ENCODE measurements around the gene AGBL1. TPM values are rescaled to one million over a fixed set of nuclear protein-coding genes. Genes with fewer than 3 reads are reported as not detected.

The AGBL1 gene
- polyA plus RNA-seq, 2 of the 4 experiments (the other 2 are of a cell fraction): not detected

GRCh38 chr15:86649277-86649676, 569.6 kb downstream of the AGBL1 start:
- Histone ChIP-seq H3K4me2 (no peak overlapping the region), H3K4me3 (no peak overlapping the region), H3K27ac (no peak overlapping the region), H3K4me1 (no peaks in the 10 kb centered on the region), H3K9me3 (no peaks in the 10 kb centered on the region)
- FAIRE-seq: no peak
- no peak for DNase-seq (ENCODE audit: low read depth in 1 of 2, low spot score in 1 of 2)
- ATAC-seq: no peak
- ChIA-PET CTCF (interaction anchor here (1.7 to 2.4 kb wide), 2 partner anchors 9 to 24 kb away, joined by 3 to 7 read pairs; no protein-coding TSS in a partner anchor), POLR2A (no interaction called here)
- no peak for TF ChIP-seq FOSL2 (IDR thresholded peaks at IDR 0.05)
- no peak for TF ChIP-seq FOSL2 (CRISPR knock-in tag; IDR thresholded peaks at IDR 0.05)
- no peak for TF ChIP-seq MAFK (IDR thresholded peaks at IDR 0.05; ENCODE audit: partially characterized antibody)
- no peak for TF ChIP-seq KDM5A (IDR thresholded peaks at IDR 0.05)
- no peak for TF ChIP-seq ELK1 (IDR thresholded peaks at IDR 0.05; ENCODE audit: low read depth, low read length)

GRCh38 chr15:86650094-86650493, 570.4 kb downstream of the AGBL1 start:
- peak; percentile 21 to 40 for DNase-seq (ENCODE audit: low read depth in 1 of 2, low spot score in 1 of 2)
- Histone ChIP-seq H3K4me2 (no peak overlapping the region), H3K4me1 (no peaks in the 10 kb centered on the region), H3K27ac (no peak overlapping the region), H3K9me3 (no peaks in the 10 kb centered on the region), H3K4me3 (no peak overlapping the region)
- TF ChIP-seq RCOR1 (IDR thresholded peaks at IDR 0.05; ENCODE audit: low read depth, low read length): no peak
- TF ChIP-seq USF2 (IDR thresholded peaks at IDR 0.05): peak; percentile 55
- POLR2A ChIA-PET: no interaction called here
- CTCF ChIA-PET: interaction anchor here (0.6 to 2.4 kb wide), 3 partner anchors 10 to 786 kb away, joined by 3 to 7 read pairs (median 5); no protein-coding TSS in a partner anchor
- peak; percentile 59 for FAIRE-seq
- ATAC-seq: no peak
- 0% methylated on average over 1 of the region's 1 CpG for WGBS (ENCODE audit: missing lambda C conversion rate)

GRCh38 chr15:86653344-86654197, 573.9 kb downstream of the AGBL1 start:
- Histone ChIP-seq H3K4me1 (no peaks in the 10 kb centered on the region), H3K4me3 (no peak overlapping the region), H3K27ac (no peak overlapping the region), H3K4me2 (no peak overlapping the region), H3K9me3 (no peaks in the 10 kb centered on the region)
- ChIA-PET CTCF (interaction anchor here (1.1 kb wide), 1 partner anchor 16 kb away, joined by 3 read pairs; no protein-coding TSS in a partner anchor), POLR2A (no interaction called here)
- 14% methylated on average over 6 of the region's 6 CpGs for WGBS (ENCODE audit: missing lambda C conversion rate)
- DNase-seq (ENCODE audit: low read depth in 1 of 2, low spot score in 1 of 2) (no peak), ATAC-seq (no peak), FAIRE-seq (no peak)
- TF ChIP-seq ESRRA (IDR thresholded peaks at IDR 0.05; ENCODE audit: borderline replicate concordance, low read length) (no peak), FOSB (CRISPR knock-in tag; IDR thresholded peaks at IDR 0.05) (no peak), ZFP36 (IDR thresholded peaks at IDR 0.05; ENCODE audit: borderline replicate concordance, partially characterized antibody) (no peak), GATA3 (IDR thresholded peaks at IDR 0.05; ENCODE audit: borderline replicate concordance) (no peak), HEYL (CRISPR knock-in tag; IDR thresholded peaks at IDR 0.05) (no peak), USF2 (IDR thresholded peaks at IDR 0.05) (no peak), ELK1 (IDR thresholded peaks at IDR 0.05; ENCODE audit: low read depth, low read length) (no peak)

- FAIRE-seq: no peak
Measured at GRCh38 chr15:86654501-86654900, 574.8 kb downstream of the AGBL1 start.

More at GRCh38 chr15:86654501-86654900, 574.8 kb downstream of the AGBL1 start:
- TF ChIP-seq RNF2 (IDR thresholded peaks at IDR 0.05; ENCODE audit: borderline replicate concordance, low read depth) (no peak), NFE2L2 (conservative IDR thresholded peaks at IDR 0.05; ENCODE audit: low read length) (no peak), HMGXB4 (CRISPR knock-in tag; IDR thresholded peaks at IDR 0.05; ENCODE audit: borderline replicate concordance) (no peak), TP53 (CRISPR knock-in tag; IDR thresholded peaks at IDR 0.05) (no peak), JUNB (IDR thresholded peaks at IDR 0.05) (no peak), RARB (CRISPR knock-in tag; IDR thresholded peaks at IDR 0.05) (no peak), RCOR1 (IDR thresholded peaks at IDR 0.05; ENCODE audit: low read depth, low read length) (no peak), HOXB5 (CRISPR knock-in tag; IDR thresholded peaks at IDR 0.05) (no peak), ZFP36 (IDR thresholded peaks at IDR 0.05; ENCODE audit: borderline replicate concordance, partially characterized antibody) (no peak), TFCP2L1 (CRISPR knock-in tag; IDR thresholded peaks at IDR 0.05) (no peak), HOXB13 (CRISPR knock-in tag; IDR thresholded peaks at IDR 0.05; ENCODE audit: low read depth) (no peak), E2F6 (IDR thresholded peaks at IDR 0.05; ENCODE audit: borderline replicate concordance, low read depth) (no peak), CBX8 (IDR thresholded peaks at IDR 0.05) (no peak), HEYL (CRISPR knock-in tag; IDR thresholded peaks at IDR 0.05) (no peak)
- WGBS (ENCODE audit: missing lambda C conversion rate): 4% methylated on average over 3 of the region's 3 CpGs
- Histone ChIP-seq H3K4me3 (no peak overlapping the region), H3K27ac (no peak overlapping the region), H3K4me1 (no peaks in the 10 kb centered on the region), H3K9me3 (no peaks in the 10 kb centered on the region), H3K4me2 (no peak overlapping the region)
- ChIA-PET POLR2A (no interaction called here), CTCF (no interaction called here)
- DNase-seq (ENCODE audit: low read depth in 1 of 2, low spot score in 1 of 2): no peak
- ATAC-seq: no peak

All from A549 (cell line).